DOHH2 (cell line): Measurements from ENCODE around the gene ROCK2.

ENCODE experiments used
- CTCF ChIP-seq: fragments of 200-600 bp; sonication (generic); IDR thresholded peaks from one replicate; pipeline ENCODE4 v1.5.1; 2014; ENCODE audit warnings: antibody characterized with exemption, mild to moderate bottlenecking, low read depth, low read length; ENCODE audit not compliant: poor library complexity, severe bottlenecking
- EZH2phosphoT487 ChIP-seq: fragments of 200-600 bp; sonication (generic); IDR thresholded peaks from 2 replicates; pipeline ENCODE4 v1.6.1; 2017; ENCODE audit warnings: borderline replicate concordance, mild to moderate bottlenecking, antibody characterized with exemption, low read length, moderate library complexity, mixed read lengths

- TF ChIP-seq CTCF (no peak), EZH2phosphoT487 (no peak)
These were observed 23.7 kb upstream of the ROCK2 start for GRCh38 chr2:11368059-11368572.
